Measurements from ENCODE around the gene RPS15.
A peak's percentile ranks its signal among the peaks of the same experiment; 100 is the strongest.
"Not testable (repeated sequence)": the region's sequence is repeated elsewhere in the genome, so short reads cannot be mapped to it uniquely, and the experiment has no call there.

The RPS15 gene

DNA sequence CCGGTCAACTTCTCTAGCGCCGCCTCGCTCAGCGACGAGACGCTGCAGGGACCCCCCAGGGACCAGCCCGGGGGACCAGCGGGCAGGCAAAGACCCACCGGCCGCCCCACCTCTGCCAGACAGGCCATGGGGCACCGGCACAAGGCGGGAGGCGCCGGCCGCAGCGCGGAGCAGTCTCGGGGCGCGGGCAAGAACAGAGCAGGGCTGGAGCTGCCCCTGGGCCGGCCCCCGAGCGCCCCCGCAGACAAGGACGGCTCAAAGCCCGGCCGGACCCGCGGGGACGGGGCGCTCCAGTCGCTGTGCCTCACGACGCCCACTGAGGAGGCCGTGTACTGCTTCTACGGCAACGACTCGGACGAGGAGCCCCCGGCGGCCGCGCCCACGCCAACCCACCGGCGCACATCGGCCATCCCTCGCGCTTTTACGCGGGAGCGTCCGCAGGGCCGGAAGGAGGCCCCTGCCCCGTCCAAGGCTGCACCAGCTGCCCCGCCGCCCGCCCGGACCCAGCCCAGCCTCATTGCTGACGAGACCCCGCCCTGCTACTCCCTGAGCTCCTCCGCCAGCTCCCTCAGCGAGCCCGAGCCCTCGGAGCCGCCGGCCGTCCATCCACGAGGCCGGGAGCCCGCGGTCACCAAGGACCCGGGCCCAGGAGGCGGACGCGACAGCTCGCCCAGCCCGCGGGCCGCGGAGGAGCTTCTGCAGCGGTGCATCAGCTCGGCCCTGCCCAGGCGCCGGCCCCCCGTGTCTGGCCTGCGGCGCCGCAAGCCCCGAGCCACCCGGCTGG, 29.5 kb downstream of the RPS15 start:
- no peak for DNase-seq (ENCODE audit: low read depth in 3 of 3, low spot score in 1 of 3)

DNA sequence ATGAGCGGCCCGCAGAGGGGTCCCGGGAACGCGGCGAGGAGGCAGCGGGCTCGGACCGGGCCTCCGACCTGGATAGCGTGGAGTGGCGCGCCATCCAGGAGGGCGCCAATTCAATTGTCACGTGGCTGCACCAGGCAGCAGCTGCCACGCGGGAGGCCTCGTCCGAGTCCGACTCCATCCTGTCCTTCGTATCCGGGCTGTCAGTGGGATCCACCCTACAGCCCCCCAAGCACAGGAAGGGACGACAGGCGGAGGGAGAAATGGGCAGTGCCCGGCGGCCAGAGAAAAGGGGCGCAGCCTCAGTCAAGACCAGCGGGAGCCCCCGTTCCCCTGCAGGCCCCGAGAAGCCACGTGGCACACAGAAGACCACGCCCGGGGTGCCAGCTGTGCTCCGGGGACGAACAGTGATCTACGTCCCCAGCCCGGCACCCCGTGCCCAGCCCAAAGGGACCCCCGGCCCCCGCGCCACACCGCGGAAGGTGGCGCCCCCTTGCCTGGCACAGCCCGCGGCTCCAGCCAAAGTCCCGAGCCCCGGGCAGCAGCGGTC, 30.2 kb downstream of the RPS15 start:
- no peak for DNase-seq (ENCODE audit: low read depth in 3 of 3, low spot score in 1 of 3)

DNA sequence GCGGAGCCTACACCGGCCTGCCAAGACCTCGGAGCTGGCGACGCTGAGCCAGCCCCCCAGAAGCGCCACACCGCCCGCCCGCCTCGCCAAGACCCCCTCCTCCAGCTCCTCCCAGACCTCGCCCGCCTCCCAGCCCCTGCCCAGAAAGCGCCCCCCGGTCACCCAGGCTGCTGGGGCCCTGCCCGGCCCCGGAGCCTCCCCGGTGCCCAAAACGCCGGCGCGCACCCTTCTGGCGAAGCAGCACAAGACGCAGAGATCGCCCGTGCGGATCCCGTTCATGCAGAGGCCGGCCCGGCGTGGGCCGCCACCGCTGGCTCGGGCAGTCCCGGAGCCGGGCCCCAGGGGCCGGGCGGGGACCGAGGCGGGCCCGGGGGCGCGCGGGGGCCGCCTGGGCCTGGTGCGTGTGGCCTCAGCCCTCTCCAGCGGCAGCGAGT, 30.6 kb downstream of the RPS15 start:
- no peak for DNase-seq (ENCODE audit: low read depth in 3 of 3, low spot score in 1 of 3)

DNA sequence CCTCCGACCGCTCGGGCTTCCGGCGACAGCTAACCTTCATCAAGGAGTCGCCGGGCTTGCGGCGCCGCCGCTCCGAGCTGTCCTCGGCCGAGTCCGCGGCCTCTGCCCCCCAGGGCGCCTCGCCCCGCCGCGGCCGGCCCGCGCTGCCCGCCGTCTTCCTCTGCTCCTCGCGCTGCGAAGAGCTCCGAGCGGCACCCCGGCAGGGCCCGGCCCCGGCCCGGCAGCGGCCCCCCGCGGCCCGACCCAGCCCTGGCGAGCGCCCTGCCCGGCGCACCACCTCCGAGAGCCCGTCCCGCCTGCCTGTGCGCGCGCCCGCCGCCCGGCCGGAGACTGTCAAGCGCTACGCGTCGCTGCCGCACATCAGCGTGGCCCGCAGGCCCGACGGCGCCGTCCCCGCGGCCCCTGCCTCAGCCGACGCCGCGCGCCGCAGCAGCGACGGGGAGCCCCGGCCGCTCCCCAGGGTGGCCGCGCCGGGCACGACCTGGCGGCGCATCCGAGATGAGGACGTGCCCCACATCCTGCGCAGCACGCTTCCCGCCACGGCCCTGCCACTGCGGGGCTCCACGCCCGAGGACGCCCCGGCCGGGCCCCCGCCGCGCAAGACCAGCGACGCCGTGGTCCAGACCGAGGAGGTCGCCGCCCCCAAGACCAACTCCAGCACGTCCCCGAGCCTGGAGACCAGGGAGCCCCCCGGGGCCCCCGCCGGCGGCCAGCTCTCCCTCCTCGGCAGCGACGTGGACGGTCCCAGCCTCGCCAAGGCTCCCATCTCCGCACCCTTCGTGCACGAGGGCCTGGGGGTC, 31.3 kb downstream of the RPS15 start:
- DNase-seq (ENCODE audit: low read depth in 3 of 3, low spot score in 1 of 3) = no peak

- no peak for DNase-seq (ENCODE audit: low read depth in 3 of 3, low spot score in 1 of 3)
Measured at GRCh38 chr19:1470055-1470304, 31.8 kb downstream of the RPS15 start.

DNA sequence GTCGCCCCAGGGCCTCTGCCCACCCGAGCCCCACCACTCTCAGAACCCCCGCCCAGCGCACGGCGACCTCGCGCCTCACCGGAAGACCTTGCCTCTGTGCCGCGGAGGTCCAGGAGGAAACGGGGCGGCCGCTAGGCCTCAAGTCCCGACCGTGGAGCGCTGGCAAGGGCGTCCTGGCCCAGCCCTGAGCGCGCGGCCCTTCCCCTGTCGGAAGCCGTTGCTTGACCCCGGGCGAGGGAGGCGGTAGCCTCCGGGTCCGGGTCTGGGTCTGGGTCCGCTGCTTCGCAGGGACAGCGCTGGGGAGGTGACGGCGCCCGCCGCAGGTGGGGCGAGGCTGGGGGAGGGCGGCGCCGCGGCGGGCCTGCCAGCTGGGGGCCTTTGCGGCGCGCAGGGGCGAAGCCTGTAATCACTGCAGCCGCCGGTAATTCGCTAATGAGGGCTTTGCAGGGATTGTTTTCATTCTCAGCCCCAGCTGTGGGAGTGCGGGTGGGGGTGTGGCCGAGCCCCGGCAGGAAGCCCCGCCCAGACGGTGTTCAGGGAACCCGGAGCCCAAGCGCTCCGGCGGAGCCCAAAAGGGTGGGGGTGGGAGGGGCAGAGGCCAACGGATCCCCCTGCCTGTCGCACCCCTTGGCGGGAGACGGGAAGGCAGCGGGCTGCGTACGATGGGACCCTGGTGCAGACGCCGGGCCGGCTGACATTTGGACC, 32.3 kb downstream of the RPS15 start:
- peak; percentile 38 to 59 (median 51) for DNase-seq (ENCODE audit: low read depth in 3 of 3, low spot score in 1 of 3)

DNA sequence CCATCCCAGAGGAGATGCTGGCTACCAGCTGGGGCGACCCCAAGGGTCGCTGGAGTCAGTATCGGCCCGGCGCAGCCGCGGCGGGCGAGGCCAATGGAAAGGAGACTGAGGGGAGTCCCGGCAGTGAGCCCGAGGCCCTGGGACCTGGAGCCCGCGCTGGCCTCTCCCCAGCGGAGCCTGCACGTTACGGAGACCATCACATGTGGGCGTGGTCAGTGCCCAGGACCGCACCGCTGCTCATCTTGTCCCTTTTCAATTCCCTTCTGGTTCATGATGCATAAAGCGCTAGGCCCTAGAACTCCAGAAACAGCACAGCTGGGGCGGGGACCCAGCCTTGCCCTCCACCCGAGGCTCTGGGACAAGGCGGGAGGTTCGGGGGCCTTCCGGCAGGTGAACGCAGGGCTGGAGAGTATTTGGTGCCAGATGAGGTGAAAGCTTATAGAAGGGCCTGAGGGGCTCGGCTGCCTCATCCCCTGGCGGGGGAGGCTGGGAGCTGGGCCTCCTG, 32.9 kb downstream of the RPS15 start:
- no peak for DNase-seq (ENCODE audit: low read depth in 3 of 3, low spot score in 1 of 3)

GRCh38 chr19:1471515-1472160, 33.4 kb downstream of the RPS15 start:
- DNase-seq (ENCODE audit: low read depth in 3 of 3, low spot score in 1 of 3) = no peak

DNA sequence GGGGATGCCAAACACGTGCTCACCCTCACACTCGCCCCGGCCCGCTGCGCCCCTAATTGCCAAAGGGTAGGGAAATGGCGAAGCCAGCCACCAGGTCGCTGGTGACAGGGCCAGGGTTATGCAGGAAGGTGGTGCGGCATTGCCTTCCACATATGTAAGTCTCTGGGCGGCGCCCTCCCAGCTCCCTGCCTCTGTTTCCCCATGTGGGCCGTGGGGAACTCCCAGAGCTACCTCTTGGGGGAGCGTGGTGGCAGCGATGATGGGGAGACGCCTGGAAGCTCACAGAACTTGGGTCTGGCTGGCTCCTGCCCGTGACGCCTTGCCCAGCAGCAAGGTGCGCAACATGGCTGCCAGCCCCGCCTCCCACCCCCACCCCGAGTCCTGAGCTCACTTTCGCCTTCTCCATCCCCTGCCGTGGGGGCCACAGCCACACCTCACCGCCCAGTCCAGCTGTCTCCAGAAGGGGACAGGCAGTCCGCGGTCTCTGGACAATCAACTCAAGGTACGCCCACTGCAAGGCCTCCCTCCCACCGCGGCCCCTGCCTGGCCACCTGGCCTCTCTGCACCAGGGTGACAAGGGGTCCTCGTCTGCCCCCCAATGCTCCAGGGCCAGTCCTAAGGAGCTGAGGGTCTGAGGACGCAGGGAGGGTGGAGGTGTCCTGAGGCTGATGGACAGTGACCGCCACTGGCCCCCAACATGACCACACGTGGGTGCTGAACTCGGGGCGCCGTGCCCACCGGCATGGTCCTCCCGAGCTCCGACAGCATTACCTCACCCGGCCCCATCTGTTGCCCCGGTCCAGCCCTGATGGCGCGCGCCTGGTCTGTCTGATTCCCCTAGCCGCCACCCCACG, 34.3 kb downstream of the RPS15 start:
- DNase-seq (ENCODE audit: low read depth in 3 of 3, low spot score in 1 of 3) = no peak

DNA sequence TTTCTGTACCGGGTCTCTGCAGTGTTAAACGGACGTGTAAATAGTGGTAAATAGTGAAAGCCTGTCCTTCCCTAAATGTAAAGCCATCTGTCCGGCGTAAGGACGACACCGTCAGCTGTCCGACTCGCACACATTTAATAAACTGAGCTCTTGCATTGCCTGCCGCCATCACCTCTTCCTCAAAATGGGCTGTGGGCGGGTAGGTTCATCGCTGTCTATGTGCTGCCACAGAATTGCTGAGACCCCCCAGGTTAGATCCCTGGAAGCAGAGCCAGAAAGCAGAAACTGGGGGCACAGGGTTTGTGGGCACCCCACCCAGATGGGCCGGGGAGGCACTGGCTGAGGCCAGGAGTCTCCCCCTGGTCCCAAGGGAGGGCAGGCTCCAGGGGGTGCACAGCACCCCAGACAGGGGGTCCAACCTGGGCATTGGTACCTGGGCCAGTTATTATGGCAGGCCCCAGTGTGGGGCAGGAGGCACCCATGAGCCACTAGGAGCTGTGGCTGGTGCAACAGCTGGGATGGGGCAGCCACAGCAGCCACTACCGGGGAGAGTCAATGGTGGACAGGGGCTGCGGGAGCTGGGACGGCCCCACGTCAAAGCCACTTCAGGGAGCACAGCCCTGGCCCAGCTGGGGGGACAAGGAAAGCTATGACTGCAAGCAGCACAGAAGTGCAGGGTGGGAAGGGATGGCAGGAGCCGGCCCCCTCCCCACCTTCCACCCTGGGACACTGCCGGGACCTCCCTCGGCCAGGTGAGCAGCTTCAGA, 35.1 kb downstream of the RPS15 start:
- no peak for DNase-seq (ENCODE audit: low read depth in 3 of 3, low spot score in 1 of 3)

DNA sequence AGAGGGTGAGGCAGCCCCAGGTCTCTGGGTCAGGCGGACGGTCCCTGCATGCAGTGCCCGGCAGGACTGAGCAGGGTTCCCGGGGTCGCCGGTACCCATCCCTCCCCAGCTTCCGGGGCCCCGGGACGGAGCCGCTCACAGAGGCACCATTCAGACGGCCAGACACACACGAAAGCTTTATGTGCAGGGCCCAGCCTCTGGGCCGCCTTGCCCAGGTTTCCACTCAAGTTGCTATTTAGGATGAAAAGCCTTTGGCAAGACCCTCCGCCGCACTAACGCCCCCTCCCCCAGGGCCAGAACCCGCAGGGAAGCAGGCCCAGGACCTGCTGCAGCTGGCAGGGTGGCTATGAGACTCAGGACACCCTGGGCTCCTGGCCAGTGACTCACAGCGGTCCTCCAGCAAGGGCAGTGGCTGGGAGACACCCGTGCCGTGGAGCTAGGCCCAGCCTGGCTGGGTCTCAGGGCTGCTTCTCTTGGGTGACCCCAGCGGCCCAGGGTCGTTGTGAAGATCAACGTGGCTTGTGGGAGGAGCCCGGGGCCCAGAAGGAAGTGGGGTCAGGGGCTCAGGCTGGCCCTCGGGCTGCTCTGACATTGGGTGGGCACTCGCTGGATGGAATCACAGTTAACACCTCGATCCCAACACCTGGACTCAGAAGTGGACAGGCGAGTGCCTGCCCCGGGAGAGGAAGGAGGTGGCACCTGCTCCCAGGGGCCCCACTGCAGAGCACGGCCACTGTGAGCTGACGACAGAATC, 36.0 kb downstream of the RPS15 start:
- DNase-seq (ENCODE audit: low read depth in 3 of 3, low spot score in 1 of 3) = no peak

GRCh38 chr19:1474765-1475351, 36.7 kb downstream of the RPS15 start:
- no peak for DNase-seq (ENCODE audit: low read depth in 3 of 3, low spot score in 1 of 3)

DNA sequence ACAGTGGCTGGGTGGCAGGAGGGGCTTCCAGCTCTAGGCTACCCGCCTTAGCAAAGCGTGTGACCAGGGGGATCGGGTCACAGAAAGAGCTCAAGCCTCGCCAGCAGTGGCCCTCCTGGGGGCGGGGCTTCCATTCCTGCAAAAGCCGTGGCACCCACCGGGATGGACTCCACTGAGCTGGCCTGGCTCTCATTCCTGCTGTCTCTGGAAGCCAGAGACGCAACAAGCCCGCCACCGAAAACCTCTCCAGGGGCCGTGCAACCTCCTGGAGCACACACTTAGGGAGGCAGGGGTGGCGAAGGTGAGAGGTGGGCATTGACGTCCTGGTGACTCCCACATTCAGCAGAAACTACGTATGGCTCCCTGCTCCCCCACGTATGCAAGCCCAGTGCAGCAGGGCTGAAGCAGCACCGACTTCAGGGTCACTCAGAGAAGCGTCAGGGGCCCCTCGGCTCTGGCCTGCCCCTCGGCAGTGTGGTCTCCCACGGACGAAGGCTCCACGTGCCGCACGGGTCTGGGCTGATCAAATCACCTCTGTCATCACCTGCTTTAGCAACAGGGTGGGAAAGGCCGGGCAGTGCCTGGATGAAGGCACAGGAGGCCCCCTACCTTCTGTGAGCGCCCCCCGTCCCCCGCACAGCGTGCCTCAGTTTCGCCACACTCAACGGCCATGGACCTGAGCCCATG, 37.7 kb downstream of the RPS15 start:
- DNase-seq (ENCODE audit: low read depth in 3 of 3, low spot score in 1 of 3) = no peak

DNA sequence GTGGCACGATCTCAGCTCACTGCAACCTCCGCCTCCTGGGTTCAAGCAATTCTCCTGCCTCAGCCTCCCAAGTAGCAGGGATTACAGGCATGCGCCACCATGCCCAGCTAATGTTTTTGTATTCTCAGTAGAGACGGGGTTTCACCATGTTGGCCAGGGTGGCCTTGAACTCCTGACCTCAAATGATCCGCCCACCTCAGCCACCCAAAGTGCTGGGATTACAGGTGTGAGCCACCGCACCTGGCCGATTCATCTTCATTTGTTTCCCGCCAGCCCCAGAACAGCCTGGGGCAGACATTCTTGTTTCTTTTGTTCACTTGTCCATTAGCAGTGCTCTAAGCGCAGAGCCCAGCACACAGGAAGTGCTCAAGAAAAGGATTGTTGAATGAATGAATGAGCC, 38.9 kb downstream of the RPS15 start:
- DNase-seq (ENCODE audit: low read depth in 3 of 3, low spot score in 1 of 3) = not testable (repeated sequence)

DNA sequence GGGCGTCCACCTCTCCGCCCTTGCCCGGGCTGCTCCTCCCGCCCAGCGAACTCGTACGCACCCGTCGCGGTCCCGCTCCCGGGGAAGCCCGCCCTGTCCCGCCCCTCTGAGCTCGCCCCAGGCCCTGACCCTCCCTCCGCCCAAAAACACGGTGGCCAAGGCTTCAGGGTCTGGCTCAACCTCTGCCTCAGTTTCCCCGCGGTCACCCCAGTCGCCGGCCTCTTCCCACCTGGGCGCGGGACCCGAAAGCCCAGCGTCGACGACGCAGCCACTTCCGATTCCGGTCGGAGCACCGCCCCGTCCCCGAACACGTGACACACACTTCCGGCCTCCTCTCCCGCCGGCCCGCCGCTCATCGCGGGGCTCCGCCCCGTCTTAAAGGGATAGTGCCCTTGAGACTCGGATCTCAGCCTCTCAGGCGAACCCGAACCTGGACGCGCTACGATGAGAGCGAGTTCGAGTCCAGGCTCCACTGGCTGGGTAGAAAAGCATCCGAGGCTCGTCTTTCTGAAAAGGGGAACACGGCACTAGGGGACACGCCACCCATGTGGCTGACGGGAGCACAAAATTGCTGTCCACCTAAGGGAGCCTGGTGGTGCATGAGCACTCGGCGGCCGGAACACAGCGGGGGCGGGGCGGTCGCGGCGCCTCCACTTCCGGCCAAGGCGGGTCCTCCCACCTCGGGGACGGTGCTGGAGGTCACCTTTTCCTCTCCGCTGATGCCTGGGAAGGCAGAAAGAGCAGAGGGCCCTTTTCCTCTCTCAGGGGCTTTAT, 40.9 kb downstream of the RPS15 start, which contains the start of gene C19orf25:
Gene C19orf25, minus strand, starts transcription at position 282 of the 774 bp plus-strand sequence. CDS start 312 bp downstream, outside the sequence.
- peak; percentile 61 to 86 (median 80) for DNase-seq (ENCODE audit: low read depth in 3 of 3, low spot score in 1 of 3)

DNA sequence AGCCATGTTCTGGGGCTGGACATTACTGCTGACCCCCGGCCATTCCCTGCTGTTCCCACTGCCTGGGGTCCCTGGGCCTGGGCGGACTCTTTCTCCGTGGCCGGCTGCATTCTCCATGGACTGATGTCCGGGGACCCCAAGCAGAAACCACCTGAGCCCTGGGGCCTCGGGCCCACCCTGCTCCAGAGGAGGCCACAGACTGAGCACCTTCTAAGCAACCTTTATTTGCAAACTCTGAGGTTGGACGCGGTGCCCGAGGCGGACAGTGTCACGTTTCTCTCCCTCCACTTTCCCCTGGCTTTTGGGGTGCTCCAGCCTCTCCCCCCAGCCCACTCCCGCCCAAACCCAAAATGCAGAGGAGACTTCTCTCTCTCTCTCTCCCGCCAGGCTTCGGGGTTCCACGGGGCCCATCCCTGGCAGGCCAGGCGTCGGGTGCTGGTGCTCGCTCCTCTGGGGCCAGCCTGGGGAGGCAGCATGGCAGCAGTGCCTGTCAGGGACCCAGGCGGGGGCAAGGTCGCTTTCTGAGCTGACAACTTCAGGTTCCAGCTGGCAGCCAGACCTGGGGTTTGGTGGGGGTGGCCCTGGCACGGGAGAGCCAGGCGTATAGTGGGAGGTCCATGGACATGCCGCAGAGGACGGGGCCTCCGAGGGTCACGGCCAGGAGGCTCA, 43.2 kb downstream of the RPS15 start:
- DNase-seq (ENCODE audit: low read depth in 3 of 3, low spot score in 1 of 3) = no peak
